Muscle layer of colon (tissue), 2 donors: ENCODE data around the gene TAS2R60.
"Not testable (repeated sequence)": the region's sequence is repeated elsewhere in the genome, so short reads cannot be mapped to it uniquely, and the experiment has no call there.

ENCODE experiments used
- H3K27ac ChIP-seq: one replicate; pipeline ENCODE4 v1.7.0; 2013; ENCODE audit warnings: low read depth, mild to moderate bottlenecking, low read length, moderate library complexity
- H3K27me3 ChIP-seq, 2 donors: one replicate each; pipeline ENCODE4 v1.7.0; 2013; ENCODE audit warnings: low read length in 2 of 2, mild to moderate bottlenecking in 2 of 2; ENCODE audit not compliant: insufficient read depth in 2 of 2, control insufficient read depth in 1 of 2
- H3K36me3 ChIP-seq: one replicate; pipeline ENCODE4 v1.7.0; 2013; ENCODE audit warnings: mild to moderate bottlenecking, low read length; ENCODE audit not compliant: insufficient read depth
- H3K4me1 ChIP-seq: one replicate; pipeline ENCODE4 v1.7.0; 2013; ENCODE audit warnings: mild to moderate bottlenecking, low read length; ENCODE audit not compliant: insufficient read depth
- H3K4me3 ChIP-seq, 2 donors: one replicate each; pipeline ENCODE4 v1.7.0; 2013; ENCODE audit warnings: low read length in 2 of 2, low read depth in 1 of 2, mild to moderate bottlenecking in 1 of 2, moderate library complexity in 1 of 2
- H3K9ac ChIP-seq: one replicate; pipeline ENCODE4 v1.7.0; 2013; ENCODE audit warnings: low read length
- H3K9me3 ChIP-seq: one replicate; pipeline ENCODE4 v1.7.0; 2013; ENCODE audit warnings: mild to moderate bottlenecking, low read length
- donor health status: abdominal sarcoma.
- donor health status: Adenocarcinoma of cecum.

TAS2R60 gene

GRCh38 chr7:143401265-143401664, 42.0 kb upstream of the TAS2R60 start:
- no peaks in the 10 kb centered on the region for H3K27me3 ChIP-seq
- H3K4me1 ChIP-seq, result no peaks in the 10 kb centered on the region
- H3K4me3 ChIP-seq, result no peak overlapping the region
- H3K36me3 ChIP-seq, result no peaks in the 10 kb centered on the region
- H3K9me3 ChIP-seq, result no peaks in the 10 kb centered on the region
- H3K9ac ChIP-seq, result no peak overlapping the region
- no peak overlapping the region for H3K27ac ChIP-seq

DNA sequence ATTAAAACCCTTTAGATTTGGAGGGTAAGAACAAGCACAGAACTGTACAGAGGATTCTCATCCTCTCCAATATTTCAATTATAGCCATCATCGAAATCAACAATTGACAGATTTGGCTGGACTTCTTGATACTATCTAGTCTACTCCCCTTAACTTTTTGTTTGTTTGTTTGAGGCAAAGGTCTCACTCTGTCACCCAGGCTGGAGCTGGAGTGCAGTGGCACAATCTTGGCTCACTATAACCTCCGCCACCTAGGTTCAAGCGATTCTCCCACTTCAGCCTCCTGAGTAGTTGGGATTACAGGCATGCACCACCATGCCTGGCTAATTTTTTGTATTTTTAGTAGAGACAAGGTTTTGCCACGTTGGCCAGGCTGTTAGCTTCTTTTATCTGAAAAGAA, 41.0 kb upstream of the TAS2R60 start:
- not testable (repeated sequence) for H3K9ac ChIP-seq, H3K27me3 ChIP-seq

DNA sequence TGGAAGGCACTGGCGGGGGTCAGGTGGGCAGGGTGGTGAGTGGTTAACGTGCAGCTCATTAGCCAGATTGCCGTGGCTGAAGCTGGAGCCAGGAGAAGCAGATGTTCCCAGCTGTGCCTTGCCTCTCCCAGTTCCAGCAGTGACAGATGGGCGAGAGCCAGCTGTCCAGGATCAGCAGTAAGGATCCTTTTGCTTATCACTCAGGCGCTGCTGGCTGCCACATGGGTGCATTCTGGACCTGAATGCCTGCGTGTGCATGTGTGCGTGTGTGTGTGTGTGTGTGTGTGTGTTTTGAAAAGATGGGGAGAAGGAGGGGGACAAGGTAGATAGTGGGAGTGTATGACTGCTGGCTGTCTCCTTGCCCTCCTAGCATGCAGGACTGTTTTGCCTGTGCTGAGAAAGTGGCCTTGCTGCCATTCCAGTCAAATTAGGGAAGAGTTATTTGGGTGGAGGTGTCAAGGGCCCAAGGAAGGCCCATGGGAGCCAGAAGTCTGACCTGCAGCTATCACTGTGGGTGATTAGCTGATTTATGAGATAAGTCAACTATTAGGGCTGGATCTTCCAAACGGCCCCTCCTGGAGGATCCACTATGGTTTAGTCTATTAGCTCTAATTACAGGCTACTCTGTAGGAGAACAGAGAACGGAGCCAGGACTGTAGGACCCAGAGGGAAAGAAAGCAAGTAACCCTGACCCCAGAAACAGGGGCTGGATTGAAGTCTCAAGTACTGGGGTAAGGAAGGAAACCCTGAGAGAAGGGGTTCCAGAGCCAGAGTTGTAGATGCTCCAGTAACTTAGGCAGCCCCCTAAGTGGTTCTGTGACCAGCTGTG, 37.9 kb upstream of the TAS2R60 start:
- Histone ChIP-seq H3K9me3 (no peaks in the 10 kb centered on the region), H3K4me3 (no peak overlapping the region), H3K27me3 (no peaks in the 10 kb centered on the region), H3K9ac (no peak overlapping the region), H3K4me1 (peaks cover 13% of the 10 kb centered on the region), H3K27ac (no peak overlapping the region), H3K36me3 (no peaks in the 10 kb centered on the region)

More for the DNA sequence above, 41.0 kb upstream of the TAS2R60 start:
- H3K27ac ChIP-seq, H3K9me3 ChIP-seq, H3K36me3 ChIP-seq, H3K4me3 ChIP-seq, H3K4me1 ChIP-seq: not testable (repeated sequence)

DNA sequence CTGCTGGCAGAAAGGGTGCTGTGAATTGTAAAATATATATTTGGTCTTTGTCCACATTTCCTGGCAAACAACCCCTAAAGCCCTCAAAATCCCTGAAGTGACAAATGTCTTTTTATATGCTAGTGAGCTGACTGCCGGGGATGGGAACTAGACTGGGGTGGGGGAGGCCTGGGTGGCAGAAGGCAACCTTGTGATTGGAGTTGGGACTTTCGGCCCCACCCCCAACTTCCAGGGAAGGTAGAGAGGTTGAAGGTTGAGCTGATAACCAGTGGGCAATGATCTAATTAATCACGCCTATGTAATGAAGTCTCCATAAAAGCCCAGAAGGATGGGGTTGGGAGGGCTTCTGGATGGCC, 37.3 kb upstream of the TAS2R60 start:
- no peaks in the 10 kb centered on the region for H3K36me3 ChIP-seq
- no peak overlapping the region for H3K27ac ChIP-seq
- H3K4me1 ChIP-seq, result peaks cover 16% of the 10 kb centered on the region
- H3K27me3 ChIP-seq, result no peaks in the 10 kb centered on the region
- no peaks in the 10 kb centered on the region for H3K9me3 ChIP-seq
- no peak overlapping the region for H3K9ac ChIP-seq
- no peak overlapping the region for H3K4me3 ChIP-seq

DNA sequence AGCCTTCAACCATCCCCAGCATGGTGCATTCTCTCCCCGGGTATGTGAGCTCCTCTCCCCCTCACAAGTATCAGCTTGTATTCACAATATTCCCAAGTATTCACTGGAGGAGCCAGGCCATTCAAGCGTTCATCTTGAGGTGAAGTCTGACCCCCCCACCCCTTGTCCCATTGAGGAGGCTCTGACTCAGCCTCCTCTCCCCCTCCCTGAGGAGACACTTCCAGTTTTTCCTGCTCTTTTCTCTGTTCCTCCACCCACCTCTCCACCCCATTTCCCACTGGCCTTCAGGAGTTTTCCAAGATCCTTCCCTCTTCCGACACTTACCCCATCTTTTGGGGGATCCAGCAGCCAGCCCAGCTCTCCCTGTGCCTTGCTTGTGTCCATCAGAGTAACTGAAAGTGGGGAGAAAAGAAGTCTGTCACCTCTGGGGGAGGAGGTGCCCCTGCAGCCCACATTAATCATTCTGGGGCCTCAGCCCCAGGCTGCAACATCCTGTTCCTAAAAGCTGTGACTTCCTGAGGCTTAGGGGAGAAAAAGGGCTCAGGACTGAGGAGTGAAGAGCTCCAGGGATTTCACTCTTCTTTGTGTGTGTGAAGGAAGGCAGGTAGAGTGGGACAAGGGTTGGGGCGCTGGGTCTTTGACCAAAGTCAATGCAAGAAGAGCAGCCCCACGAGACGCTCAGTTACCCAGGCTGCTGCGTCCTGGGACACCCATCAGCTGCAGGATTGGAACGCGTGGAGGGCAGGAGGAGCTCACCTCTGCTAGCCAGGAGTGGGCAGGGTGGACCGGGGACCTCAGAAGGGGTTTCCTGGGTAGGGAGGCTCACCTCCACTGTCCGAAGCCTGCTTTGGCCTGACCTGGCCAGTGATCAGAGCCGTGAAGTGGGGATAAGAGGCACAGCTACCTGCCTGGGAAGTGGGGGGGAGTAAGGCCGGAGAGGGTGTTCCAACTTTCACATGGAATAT, 35.7 kb upstream of the TAS2R60 start:
- no peak overlapping the region for H3K9ac ChIP-seq

GRCh38 chr7:143408252-143408685, 35.0 kb upstream of the TAS2R60 start:
- Histone ChIP-seq H3K4me1 (peaks cover 29% of the 10 kb centered on the region), H3K9me3 (no peaks in the 10 kb centered on the region), H3K27me3 (no peaks in the 10 kb centered on the region), H3K4me3 (no peak overlapping the region), H3K27ac (no peak overlapping the region), H3K9ac (no peak overlapping the region), H3K36me3 (no peaks in the 10 kb centered on the region)

More for the DNA sequence above, 35.7 kb upstream of the TAS2R60 start:
- Histone ChIP-seq H3K36me3 (no peaks in the 10 kb centered on the region), H3K27ac (no peak overlapping the region), H3K4me1 (peaks cover 29% of the 10 kb centered on the region), H3K9me3 (no peaks in the 10 kb centered on the region), H3K27me3 (no peaks in the 10 kb centered on the region), H3K4me3 (no peak overlapping the region)

GRCh38 chr7:143408686-143409561, 34.3 kb upstream of the TAS2R60 start, which contains the start of gene EPHA1:
EPHA1 (minus strand) TSS chr7:143408856; CDS start chr7:143408805, 51 bp downstream.
- Histone ChIP-seq H3K36me3 (no peaks in the 10 kb centered on the region), H3K27ac (no peak within 1 kb of the TSS), H3K9me3 (no peaks in the 10 kb centered on the region), H3K4me3 (no peak within 1 kb of the TSS), H3K4me1 (peaks cover 29% of the 10 kb centered on the region), H3K9ac (no peak within 1 kb of the TSS), H3K27me3 (no peaks in the 10 kb centered on the region)

GRCh38 chr7:143410521-143411004, 32.7 kb upstream of the TAS2R60 start:
- no peaks in the 10 kb centered on the region for H3K27me3 ChIP-seq
- H3K27ac ChIP-seq, result no peak overlapping the region
- H3K4me3 ChIP-seq, result no peak overlapping the region
- peaks cover 29% of the 10 kb centered on the region for H3K4me1 ChIP-seq
- H3K9ac ChIP-seq, result no peak overlapping the region
- H3K36me3 ChIP-seq, result no peaks in the 10 kb centered on the region
- no peaks in the 10 kb centered on the region for H3K9me3 ChIP-seq

DNA sequence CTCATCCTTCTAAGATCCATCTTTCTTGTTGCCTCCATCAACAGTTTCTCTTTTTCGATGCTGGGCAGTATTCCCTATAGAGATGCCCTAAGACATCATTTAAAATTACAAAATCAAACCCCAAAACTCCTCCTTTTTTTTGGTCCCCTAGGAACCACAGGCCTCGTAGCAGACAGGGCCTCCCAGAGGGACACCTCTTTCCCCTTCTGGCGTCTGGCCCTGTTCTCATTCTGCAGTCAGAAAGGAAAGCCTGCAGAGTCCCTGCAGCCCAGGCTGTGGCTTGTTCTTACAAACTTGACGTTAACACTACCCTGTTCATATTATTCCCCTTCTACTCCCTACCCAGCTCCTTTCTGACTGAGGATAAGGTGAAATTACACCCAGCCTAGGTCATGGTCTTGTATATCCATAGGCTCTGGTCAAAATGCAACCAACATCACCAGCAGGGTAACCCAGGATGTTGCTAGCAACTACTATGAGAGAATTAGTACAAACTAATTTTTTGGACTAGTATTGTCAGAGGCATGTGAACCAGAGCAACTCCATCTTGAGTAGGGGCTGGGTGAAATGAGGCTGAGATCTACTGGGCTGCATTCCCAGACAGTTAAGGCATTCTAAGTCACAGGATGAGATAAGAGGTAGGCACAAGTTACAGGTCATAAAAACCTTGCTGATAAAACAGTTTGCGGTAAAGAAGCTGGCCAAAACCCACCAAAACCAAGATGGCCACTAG, 31.1 kb upstream of the TAS2R60 start:
- Histone ChIP-seq H3K36me3 (no peaks in the 10 kb centered on the region), H3K27ac (no peak overlapping the region), H3K27me3 (no peaks in the 10 kb centered on the region), H3K4me1 (peaks cover 37% of the 10 kb centered on the region), H3K4me3 (no peak overlapping the region), H3K9ac (no peak overlapping the region), H3K9me3 (no peaks in the 10 kb centered on the region)

GRCh38 chr7:143413123-143413522, 30.1 kb upstream of the TAS2R60 start:
- Histone ChIP-seq H3K36me3 (no peaks in the 10 kb centered on the region), H3K4me3 (no peak overlapping the region), H3K27me3 (no peaks in the 10 kb centered on the region), H3K27ac (no peak overlapping the region), H3K9ac (no peak overlapping the region), H3K9me3 (no peaks in the 10 kb centered on the region), H3K4me1 (peaks cover 37% of the 10 kb centered on the region)
